Measurements from ENCODE around the gene GRM3.

Gene GRM3

GRCh38 chr7:86792260-86792659, 148.6 kb downstream of the GRM3 start:
- Histone ChIP-seq H2AFZ (ENCODE audit: low read depth, low read length) (no peak overlapping the region), H3K4me2 (ENCODE audit: low read length, poor library complexity, severe bottlenecking) (no peak overlapping the region), H3K4ac (ENCODE audit: low read depth in 1 of 2, low read length in 2 of 2) (no peak overlapping the region), H3K18ac (ENCODE audit: low read depth in 1 of 2, low read length in 2 of 2) (no peak overlapping the region), H3K36me3 (ENCODE audit: control insufficient read depth in 1 of 2, insufficient read depth in 2 of 2, low read depth in 1 of 2, low read length in 2 of 2) (no peaks in the 10 kb centered on the region), H3K27ac (ENCODE audit: low read length, poor library complexity, severe bottlenecking) (no peak overlapping the region), H3K23ac (ENCODE audit: low read length in 2 of 2) (no peak overlapping the region), H2BK12ac (ENCODE audit: low read length in 2 of 2) (no peak overlapping the region), H3K79me1 (replicated peaks; ENCODE audit: low read length, poor library complexity, severe bottlenecking) (no peaks in the 10 kb centered on the region), H3K4me3 (ENCODE audit: insufficient read depth in 1 of 2, low read depth in 1 of 2, low read length in 2 of 2) (no peak overlapping the region), H3K4me1 (ENCODE audit: control insufficient read depth, insufficient read depth, low read depth, low read length) (no peaks in the 10 kb centered on the region), H4K8ac (ENCODE audit: low read length) (no peak overlapping the region), H2AK5ac (ENCODE audit: low read length, severe bottlenecking) (no peak overlapping the region), H4K91ac (ENCODE audit: low read length) (no peak overlapping the region), H2BK15ac (ENCODE audit: low read depth, poor library complexity, severe bottlenecking) (no peak overlapping the region), H3K14ac (ENCODE audit: low read length in 2 of 2) (no peak overlapping the region), H3K9ac (ENCODE audit: low read length) (no peak overlapping the region), H3K27me3 (ENCODE audit: control insufficient read depth in 1 of 2, insufficient read depth in 1 of 2, low read length in 2 of 2) (no peaks in the 10 kb centered on the region), H3K9me3 (ENCODE audit: control insufficient read depth, low read length) (no peaks in the 10 kb centered on the region), H2BK120ac (ENCODE audit: low read depth, low read length) (no peak overlapping the region), H2BK5ac (ENCODE audit: low read depth, low read length, poor library complexity, severe bottlenecking) (no peak overlapping the region)
- DNase-seq: no peak
- WGBS: 14% methylated on average over 1 of the region's 2 CpGs

GRCh38 chr7:86793136-86793535, 149.4 kb downstream of the GRM3 start:
- Histone ChIP-seq H4K8ac (ENCODE audit: low read length) (no peak overlapping the region), H3K14ac (ENCODE audit: low read length in 2 of 2) (no peak overlapping the region), H4K91ac (ENCODE audit: low read length) (no peak overlapping the region), H2AFZ (ENCODE audit: low read depth, low read length) (no peak overlapping the region), H3K79me1 (replicated peaks; ENCODE audit: low read length, poor library complexity, severe bottlenecking) (no peaks in the 10 kb centered on the region), H2AK5ac (ENCODE audit: low read length, severe bottlenecking) (no peak overlapping the region), H2BK12ac (ENCODE audit: low read length in 2 of 2) (no peak overlapping the region), H3K9ac (ENCODE audit: low read length) (no peak overlapping the region), H2BK120ac (ENCODE audit: low read depth, low read length) (no peak overlapping the region), H3K36me3 (ENCODE audit: control insufficient read depth in 1 of 2, insufficient read depth in 2 of 2, low read depth in 1 of 2, low read length in 2 of 2) (no peaks in the 10 kb centered on the region), H3K9me3 (ENCODE audit: control insufficient read depth, low read length) (no peaks in the 10 kb centered on the region), H3K4ac (ENCODE audit: low read depth in 1 of 2, low read length in 2 of 2) (no peak overlapping the region), H2BK15ac (ENCODE audit: low read depth, poor library complexity, severe bottlenecking) (no peak overlapping the region), H3K18ac (ENCODE audit: low read depth in 1 of 2, low read length in 2 of 2) (no peak overlapping the region), H3K4me1 (ENCODE audit: control insufficient read depth, insufficient read depth, low read depth, low read length) (no peaks in the 10 kb centered on the region), H3K27ac (ENCODE audit: low read length, poor library complexity, severe bottlenecking) (no peak overlapping the region), H3K4me2 (ENCODE audit: low read length, poor library complexity, severe bottlenecking) (no peak overlapping the region), H3K27me3 (ENCODE audit: control insufficient read depth in 1 of 2, insufficient read depth in 1 of 2, low read length in 2 of 2) (no peaks in the 10 kb centered on the region), H3K23ac (ENCODE audit: low read length in 2 of 2) (no peak overlapping the region), H3K4me3 (ENCODE audit: insufficient read depth in 1 of 2, low read depth in 1 of 2, low read length in 2 of 2) (no peak overlapping the region), H2BK5ac (ENCODE audit: low read depth, low read length, poor library complexity, severe bottlenecking) (no peak overlapping the region)
- WGBS: 57% methylated on average over 1 of the region's 1 CpG
- no peak for DNase-seq

GRCh38 chr7:86814661-86815379, 171.1 kb downstream of the GRM3 start:
- Histone ChIP-seq H3K4ac (ENCODE audit: low read depth in 1 of 2, low read length in 2 of 2) (no peak overlapping the region), H3K23ac (ENCODE audit: low read length in 2 of 2) (no peak overlapping the region), H3K79me1 (replicated peaks; ENCODE audit: low read length, poor library complexity, severe bottlenecking) (no peaks in the 10 kb centered on the region), H2AFZ (ENCODE audit: low read depth, low read length) (no peak overlapping the region), H2BK12ac (ENCODE audit: low read length in 2 of 2) (no peak overlapping the region), H3K9ac (ENCODE audit: low read length) (no peak overlapping the region), H3K27ac (ENCODE audit: low read length, poor library complexity, severe bottlenecking) (no peak overlapping the region), H3K9me3 (ENCODE audit: control insufficient read depth, low read length) (no peaks in the 10 kb centered on the region), H3K14ac (ENCODE audit: low read length in 2 of 2) (no peak overlapping the region), H2AK5ac (ENCODE audit: low read length, severe bottlenecking) (no peak overlapping the region), H2BK5ac (ENCODE audit: low read depth, low read length, poor library complexity, severe bottlenecking) (no peak overlapping the region), H3K4me3 (ENCODE audit: insufficient read depth in 1 of 2, low read depth in 1 of 2, low read length in 2 of 2) (no peak overlapping the region), H3K4me1 (ENCODE audit: control insufficient read depth, insufficient read depth, low read depth, low read length) (no peaks in the 10 kb centered on the region), H3K27me3 (ENCODE audit: control insufficient read depth in 1 of 2, insufficient read depth in 1 of 2, low read length in 2 of 2) (no peaks in the 10 kb centered on the region), H3K18ac (ENCODE audit: low read depth in 1 of 2, low read length in 2 of 2) (no peak overlapping the region), H2BK15ac (ENCODE audit: low read depth, poor library complexity, severe bottlenecking) (no peak overlapping the region), H3K36me3 (ENCODE audit: control insufficient read depth in 1 of 2, insufficient read depth in 2 of 2, low read depth in 1 of 2, low read length in 2 of 2) (no peaks in the 10 kb centered on the region), H4K8ac (ENCODE audit: low read length) (no peak overlapping the region), H3K4me2 (ENCODE audit: low read length, poor library complexity, severe bottlenecking) (no peak overlapping the region), H2BK120ac (ENCODE audit: low read depth, low read length) (no peak overlapping the region), H4K91ac (ENCODE audit: low read length) (no peak overlapping the region)
- 21% methylated on average over 4 of the region's 5 CpGs for WGBS
- DNase-seq: peak; percentile 6

- 85% methylated on average over 1 of the region's 1 CpG for WGBS
- Histone ChIP-seq H3K79me1 (replicated peaks; ENCODE audit: low read length, poor library complexity, severe bottlenecking) (no peaks in the 10 kb centered on the region), H2AK5ac (ENCODE audit: low read length, severe bottlenecking) (no peak overlapping the region), H3K4ac (ENCODE audit: low read depth in 1 of 2, low read length in 2 of 2) (no peak overlapping the region), H3K27ac (ENCODE audit: low read length, poor library complexity, severe bottlenecking) (no peak overlapping the region), H3K4me3 (ENCODE audit: insufficient read depth in 1 of 2, low read depth in 1 of 2, low read length in 2 of 2) (no peak overlapping the region), H3K4me1 (ENCODE audit: control insufficient read depth, insufficient read depth, low read depth, low read length) (no peaks in the 10 kb centered on the region), H3K23ac (ENCODE audit: low read length in 2 of 2) (no peak overlapping the region), H2AFZ (ENCODE audit: low read depth, low read length) (no peak overlapping the region), H4K8ac (ENCODE audit: low read length) (no peak overlapping the region), H4K91ac (ENCODE audit: low read length) (no peak overlapping the region), H3K18ac (ENCODE audit: low read depth in 1 of 2, low read length in 2 of 2) (no peak overlapping the region), H3K27me3 (ENCODE audit: control insufficient read depth in 1 of 2, insufficient read depth in 1 of 2, low read length in 2 of 2) (no peaks in the 10 kb centered on the region), H2BK15ac (ENCODE audit: low read depth, poor library complexity, severe bottlenecking) (no peak overlapping the region), H3K36me3 (ENCODE audit: control insufficient read depth in 1 of 2, insufficient read depth in 2 of 2, low read depth in 1 of 2, low read length in 2 of 2) (no peaks in the 10 kb centered on the region), H2BK120ac (ENCODE audit: low read depth, low read length) (no peak overlapping the region), H3K14ac (ENCODE audit: low read length in 2 of 2) (no peak overlapping the region), H3K4me2 (ENCODE audit: low read length, poor library complexity, severe bottlenecking) (no peak overlapping the region), H3K9ac (ENCODE audit: low read length) (no peak overlapping the region), H3K9me3 (ENCODE audit: control insufficient read depth, low read length) (no peaks in the 10 kb centered on the region), H2BK5ac (ENCODE audit: low read depth, low read length, poor library complexity, severe bottlenecking) (no peak overlapping the region), H2BK12ac (ENCODE audit: low read length in 2 of 2) (no peak overlapping the region)
- no peak for DNase-seq
Measured at GRCh38 chr7:86815556-86815955, 171.8 kb downstream of the GRM3 start.

All from mesenchymal stem cell (in vitro differentiated cells and primary cell).